Stimulated activated CD8-positive, alpha-beta memory T cell treated with anti-CD3 and anti-CD28 coated beads, Interleukin-7, amount 100 ng/mL, for 24 hours (primary cell): ENCODE results near the gene FADS2.

Experiments used
- DNase-seq: peaks from one replicate; pipeline ENCODE4 v3.0.0-alpha.2; 2020; ENCODE audit warnings: low read depth

FADS2 gene

DNA sequence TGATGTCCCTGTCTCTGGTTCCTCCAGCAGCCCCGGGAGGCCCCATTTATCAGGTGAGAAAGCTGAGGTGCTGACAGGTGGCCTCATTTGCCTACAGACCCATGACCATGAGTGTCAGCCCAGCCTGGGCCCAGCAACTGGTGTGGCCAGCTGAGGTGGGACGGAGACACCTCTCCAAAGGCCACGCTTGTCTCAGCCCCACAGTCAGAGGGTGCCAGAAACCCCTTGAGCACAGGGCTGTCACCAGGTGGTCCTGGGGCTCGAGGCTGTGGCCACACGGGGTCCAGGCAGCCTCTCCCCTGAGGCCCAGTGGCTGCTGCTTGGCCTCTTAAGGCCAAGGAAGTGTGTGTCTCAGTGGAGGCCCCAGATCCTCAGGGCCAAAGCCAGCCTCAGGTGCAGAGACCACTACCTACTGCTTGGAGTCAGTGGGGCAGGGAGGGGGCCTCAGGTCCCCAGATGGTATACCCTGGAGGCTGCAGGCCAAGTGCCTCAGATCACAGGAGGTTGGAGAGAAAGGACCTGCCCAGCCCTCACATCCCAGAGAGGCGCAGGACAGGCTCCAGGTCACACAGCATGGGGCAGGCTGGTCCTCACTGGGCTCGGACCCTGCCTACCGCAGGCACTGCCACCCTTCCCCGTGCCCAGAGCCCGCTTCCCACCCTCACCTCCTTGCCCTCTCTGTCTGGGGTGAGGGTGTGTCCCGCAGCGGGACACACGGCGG is 77.9 kb downstream of the FADS2 start:
- DNase-seq = no peak

DNA sequence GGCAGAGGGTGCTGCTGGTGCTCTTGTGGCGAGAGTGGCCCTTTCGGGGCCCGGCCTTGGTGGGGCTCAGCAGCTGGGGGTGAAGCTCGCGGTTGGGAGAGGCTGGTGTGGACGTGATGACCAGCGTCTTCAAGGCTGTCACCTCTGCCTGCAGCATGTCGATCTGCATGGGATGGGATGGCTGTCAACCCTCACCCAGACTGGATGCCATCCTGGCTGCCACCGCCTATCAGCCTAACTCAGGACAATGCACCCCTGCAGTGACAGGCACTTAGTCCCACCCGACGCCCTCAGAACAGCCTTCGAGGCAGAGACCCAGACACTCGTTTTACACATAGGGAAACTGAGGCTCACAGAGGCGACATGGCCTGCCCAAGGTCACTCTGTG is 78.4 kb downstream of the FADS2 start:
- DNase-seq = no peak

DNA sequence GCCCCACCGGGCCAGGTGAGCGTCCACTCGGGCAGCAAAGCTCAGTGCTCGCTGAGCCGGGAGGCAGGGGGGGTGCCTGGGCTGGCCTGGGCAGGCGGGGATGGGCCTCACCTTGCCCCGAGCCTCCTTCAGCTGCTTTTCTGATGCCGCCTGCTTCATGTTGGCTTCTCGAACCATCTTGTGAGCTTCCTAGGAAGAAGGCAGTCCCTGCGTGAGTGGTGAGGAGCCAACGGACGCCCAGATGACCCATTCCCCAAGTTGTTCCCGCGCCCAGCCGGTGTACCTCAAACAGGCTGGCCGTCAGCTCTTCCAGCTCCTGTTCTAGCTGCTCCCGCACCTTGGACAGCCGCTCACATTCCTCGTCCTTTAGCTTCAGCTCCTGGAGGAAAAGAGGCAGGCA is 79.2 kb downstream of the FADS2 start:
- no peak for DNase-seq

DNA sequence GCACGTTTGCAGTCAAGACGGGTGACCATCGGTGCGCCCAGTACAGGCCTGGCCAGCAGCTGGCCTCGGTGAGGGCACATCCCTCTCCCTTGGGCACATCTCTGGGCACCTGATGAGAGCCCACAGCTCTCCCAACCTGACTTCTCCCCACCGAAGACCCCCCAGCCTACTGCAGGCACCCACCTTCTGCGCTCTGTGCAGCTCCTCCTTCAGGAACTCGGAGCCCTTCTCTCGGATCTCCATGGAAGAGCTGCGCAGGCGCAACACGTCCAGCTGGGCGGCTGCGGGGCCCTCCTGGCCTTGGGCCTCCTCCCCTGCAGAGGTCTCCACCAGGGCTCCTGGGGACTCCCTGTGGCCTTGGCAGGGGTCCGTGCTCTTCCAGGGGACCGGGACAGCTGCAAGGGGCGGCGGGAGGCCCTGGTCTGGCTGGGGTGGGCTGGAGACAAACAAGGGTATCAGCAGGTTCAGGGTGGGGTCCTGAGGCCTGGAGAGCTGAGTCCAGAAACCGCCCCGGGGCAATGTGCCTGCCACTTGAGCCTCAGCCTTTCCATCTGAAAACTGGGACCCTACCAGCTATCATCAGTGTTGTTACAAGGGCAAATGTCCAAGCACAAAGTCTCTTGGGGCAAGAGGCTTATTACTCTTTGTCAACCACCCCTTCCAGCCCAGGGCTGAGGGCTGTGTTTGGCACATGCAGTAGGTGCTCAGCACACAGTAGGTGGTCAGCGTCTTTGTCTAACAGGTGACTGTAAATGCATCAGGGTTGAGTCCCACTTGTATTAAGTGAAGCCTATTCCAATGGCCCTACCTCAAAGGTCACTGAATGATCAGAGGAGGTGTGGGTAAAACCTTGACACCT is 80.0 kb downstream of the FADS2 start:
- no peak for DNase-seq

DNA sequence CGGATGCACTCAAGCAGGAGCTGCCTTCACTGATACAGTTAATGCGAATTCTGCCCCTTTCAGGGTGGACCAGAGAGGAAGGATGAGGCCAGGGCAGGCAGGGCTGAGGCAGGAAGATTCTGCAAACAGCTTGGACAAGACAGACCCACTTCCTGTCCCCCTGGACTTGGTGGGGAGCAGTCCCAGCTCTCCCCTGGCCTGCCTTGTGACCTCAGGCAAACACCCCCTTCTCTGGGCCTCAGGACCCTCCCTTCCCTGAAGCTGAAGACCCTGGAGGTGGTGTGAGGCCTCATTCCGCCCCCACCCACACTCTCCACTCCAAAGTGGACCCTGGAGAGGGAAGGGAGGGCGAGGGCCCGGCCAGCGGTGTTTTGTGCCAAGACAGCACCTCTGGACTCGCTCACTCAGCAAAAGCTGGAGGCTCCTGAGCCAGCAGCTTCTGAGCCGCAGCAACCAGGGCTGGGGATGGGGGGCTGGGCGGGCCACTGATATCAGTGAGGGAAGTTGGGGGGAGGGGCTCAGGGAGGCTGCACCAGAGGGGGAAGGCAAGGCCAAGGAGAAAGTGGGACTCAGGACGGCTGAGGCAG is 80.7 kb downstream of the FADS2 start:
- DNase-seq = no peak

DNA sequence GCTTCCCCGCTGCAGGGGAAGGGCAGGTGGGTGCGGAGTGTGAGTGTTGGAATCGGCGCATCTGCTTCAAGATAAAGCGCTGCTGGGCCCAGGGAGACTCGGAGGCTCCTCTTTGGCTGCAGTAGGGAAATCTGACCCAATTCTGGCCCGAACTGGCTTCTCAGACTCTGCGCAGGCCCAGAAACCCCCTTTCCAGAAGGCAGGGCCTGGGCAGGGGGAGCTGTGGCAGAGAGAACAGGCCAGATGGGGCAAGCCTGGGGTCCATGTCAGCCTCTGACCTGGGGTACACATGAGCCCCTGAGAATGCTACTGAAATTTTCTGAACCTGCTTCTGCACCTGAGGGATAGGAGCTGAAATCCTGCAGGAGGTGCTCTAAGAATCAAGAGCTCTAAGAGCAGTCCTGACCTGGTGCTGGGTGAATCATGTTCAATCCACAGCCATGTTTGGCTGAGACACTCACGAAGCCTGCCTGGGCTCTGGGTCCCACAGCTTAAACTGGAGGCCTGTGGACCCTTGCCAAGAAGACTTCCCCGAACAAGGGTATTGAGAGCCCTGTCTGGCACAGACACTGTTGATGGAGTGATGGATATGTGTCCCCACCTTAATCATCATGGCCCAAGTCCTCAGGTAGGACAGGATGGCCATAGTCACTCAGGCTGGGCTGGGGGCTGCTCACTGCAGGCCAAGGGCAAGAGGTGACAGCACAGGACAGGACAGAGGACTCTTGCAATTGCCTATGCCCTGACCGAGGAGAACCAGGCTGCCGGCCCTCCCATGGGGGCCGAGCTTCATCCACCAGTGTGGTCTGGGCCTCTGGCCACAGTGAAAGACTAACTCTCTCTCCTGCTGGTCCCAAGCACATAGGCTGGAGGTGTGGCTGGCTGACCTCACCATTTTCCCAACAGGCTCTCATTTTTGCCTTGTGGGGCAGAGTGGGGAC is 82.4 kb downstream of the FADS2 start:
- no peak for DNase-seq

DNA sequence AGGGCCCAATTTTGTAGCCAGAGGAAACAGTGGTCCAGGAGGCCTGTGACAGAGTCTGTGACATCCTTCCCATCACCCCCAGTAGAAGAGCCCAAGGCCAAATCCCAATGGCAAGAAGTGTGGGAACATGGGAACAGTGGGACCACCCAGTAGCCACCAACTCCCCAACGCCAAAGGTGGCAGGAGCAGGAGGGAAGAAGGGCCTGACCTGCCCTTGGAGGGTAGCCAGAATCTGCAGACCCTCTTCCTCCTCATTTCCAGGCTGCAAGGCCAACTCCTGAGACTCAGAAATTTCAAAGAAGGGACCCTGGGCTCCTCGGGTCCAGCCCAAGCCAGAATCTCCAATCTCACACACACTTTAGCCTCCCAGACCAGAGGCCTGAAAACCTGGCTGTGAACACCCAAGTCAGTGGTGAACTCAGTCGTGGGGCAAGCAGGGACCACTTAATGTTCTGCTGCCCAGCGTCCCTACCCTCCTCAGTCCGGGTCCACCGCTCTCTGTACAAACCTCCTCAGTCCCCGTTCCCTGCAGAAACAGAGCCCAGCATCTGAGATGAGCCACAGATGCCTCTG is 83.1 kb downstream of the FADS2 start:
- no peak for DNase-seq

DNA sequence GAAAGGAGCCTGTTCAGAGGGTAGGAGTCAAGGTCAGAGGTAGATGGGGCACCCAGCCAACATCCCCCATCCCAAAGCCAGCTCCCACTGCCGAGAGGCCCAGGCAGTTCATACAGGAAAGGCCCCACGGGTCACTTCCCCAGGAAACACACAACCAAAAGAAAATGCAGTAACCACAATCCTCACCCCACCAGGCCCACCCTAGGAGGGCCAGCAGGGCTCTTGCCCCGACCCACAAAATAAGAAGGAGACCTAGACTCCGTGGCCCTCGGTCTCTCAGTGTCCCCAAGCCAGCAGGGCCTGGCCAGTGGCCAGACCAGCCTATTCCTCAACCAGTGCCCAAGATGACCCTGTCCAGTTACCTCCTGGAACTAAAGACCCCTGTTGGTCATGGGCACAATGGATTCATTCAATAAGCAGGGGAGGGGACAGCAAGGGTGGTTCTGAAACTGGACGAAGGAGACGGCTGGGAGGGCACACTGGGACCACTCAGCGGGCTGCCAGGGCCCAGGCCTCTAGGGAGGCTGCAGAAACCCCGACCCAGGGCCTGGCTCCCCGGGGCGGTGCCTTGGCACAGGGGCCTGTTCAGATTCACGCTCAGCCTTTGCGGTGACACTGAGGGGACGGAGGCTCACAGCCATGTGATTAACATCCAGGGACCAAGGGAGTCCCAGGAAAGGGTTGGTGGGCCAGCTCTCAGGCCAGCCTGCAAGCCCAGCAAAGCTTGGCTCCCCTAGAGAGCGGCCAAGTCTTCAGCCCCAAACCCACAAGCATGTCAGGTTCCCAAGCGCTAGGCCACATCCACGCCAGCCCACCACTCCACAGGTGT is 83.8 kb downstream of the FADS2 start:
- no peak for DNase-seq

DNA sequence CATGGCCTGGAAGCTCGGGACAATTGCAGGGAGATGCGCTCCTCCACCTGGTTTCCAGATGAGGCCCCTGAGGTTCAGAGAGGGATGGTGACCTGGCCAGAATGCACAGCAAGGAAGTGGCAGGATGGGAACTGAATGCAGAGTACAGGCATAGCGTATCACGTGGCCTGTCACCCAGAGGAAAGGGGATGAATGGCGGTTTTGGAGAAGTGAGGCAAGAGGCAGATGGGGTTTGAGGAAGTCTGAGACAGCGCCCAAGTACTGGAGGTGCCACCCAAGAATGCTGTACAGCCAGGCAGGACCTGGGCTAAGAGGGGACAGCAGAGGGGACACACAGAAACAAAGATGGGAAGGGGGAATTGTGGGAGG is 84.4 kb downstream of the FADS2 start:
- DNase-seq = no peak

DNA sequence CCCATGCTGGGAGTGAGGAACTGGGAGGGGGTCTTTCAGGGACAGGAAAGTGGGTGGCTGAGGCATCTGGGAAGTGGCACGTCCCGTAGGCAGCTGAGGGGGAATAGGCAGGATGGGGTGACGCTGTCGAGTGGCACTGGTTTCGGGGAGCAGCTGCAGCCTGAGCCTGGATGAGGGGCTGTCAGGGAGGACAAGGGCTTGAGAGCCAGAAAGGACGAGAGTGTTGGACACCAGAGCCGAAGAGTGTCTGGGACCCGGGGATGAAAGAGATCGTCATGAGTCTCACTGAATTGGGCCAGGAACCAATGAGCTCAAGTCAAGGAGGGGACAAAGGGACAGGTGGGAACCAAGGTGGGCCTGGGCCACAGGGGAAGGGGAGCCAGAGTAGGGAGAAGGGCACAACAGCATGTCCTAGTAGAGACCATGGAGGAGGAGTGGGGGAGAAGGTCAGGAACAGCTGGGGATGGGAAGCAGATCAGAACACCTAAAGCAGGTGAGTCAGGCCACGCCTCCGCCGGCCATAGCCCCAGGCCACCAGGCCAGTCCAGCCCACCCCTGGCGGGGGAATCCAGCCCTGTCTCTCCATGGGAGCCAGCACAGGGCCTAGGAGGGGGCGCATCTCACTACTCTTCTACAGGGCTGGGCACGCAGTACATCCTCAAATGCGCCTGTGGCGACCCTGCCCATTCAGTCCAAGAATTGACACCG is 85.0 kb downstream of the FADS2 start:
- no peak for DNase-seq

DNA sequence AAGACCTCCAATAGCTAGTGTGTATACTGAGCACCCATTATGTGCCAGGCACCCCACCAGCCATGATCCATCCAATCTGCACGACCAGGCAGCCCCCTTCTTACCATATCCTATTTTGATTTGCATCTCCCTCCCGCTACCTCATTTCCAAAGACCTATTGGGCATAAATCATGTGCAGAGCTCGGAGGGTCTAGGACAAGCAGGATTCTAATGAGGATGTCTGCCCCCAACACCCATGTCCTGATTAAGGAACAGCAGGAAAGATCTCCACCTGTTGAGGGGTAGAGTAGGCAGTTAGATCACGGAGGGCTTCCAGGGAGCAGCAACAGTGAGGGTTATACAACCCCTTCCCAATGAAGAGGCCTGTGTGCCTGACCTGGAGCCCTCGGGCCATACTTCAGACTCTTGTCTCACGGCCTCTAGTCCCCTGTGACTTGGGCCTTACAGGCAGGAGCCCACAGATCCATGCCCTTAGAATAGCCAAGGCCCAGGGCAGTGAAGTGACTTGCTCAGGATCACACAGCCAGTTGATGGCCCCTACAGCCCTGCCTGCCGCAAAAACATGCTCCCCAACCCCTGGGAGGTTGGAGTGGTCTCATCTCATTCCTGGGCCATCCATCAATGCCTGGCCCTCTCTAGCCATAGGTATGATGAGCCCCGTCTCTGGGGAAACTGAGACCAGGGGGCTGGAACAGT is 85.7 kb downstream of the FADS2 start:
- no peak for DNase-seq

DNA sequence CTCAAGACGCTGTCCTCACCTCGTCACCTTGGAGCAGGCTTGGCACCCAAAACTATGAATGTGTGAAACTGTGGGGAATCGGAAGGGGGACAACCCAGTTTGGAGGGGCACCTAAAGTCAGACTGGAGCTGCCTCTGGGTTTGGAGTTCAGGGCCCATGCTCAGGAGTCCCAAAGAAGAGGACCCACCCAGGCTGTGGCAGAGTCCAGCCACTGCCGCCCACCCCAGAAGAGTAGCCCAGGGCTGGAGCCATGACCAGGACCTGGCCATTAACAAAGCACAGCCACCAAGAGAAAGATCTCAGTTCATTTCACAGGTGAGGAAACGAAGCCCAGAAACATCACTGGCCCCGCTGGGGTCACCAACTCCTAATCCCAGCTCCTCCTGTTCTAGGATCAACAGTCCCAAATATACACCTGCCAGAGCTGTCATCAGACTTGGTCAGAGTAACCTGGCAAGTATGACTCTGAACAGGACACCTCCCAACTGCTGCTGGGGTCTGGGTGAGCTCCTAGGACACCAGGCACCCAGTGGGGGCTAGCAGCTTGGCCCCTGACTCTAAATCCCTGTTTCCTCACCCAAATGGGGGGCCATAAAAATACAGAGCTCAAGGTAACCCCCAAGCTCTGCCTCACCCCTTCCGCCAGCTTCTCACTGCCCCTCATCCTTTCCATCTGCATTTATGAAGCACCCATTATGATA is 86.5 kb downstream of the FADS2 start:
- DNase-seq = no peak

DNA sequence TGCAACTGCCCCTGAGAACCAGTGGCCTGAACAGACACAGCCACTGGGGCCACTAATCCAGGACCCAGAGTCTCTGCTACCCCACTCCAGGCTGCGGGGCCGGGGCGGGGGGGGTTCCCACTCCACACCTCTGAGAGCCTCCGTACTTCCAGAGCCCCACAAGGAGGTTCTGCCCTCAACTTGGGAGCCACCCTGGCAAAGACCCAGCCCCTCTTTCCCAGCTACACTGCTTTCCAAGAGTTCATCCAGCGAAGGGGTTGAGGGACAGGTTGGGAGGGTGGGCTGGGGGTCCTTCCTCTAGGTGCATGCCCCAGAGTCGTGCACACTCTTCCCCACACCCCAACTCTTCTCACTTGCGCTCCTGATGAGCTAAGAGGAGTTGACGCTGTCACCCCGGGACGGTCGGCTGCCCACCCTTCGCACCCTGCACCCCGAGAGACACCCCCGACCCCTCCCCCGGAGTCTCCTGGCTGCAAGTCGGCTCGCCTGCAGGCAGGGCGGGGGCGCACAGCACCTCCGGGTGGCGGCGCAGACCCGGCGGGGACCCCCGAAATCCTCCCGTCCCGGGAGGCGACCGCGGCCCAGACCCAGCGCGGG is 88.7 kb downstream of the FADS2 start:
- no peak for DNase-seq
